Measurements from ENCODE around the gene SUMO4.

- TF ChIP-seq CTCF (conservative IDR thresholded peaks at IDR 0.05 in 1 of 2, IDR thresholded peaks at IDR 0.05 in 1 of 2; ENCODE audit: low read depth in 1 of 2, low read length in 2 of 2) (no peak), EZH2 (IDR thresholded peaks at IDR 0.05; ENCODE audit: low read length, missing control alignments) (no peak)
Measured at GRCh38 chr6:149362289-149362688, 37.8 kb upstream of the SUMO4 start.
